Activated CD4-positive, alpha-beta T cell treated with anti-CD3 and anti-CD28 coated beads, Interleukin-2, amount 10 ng/mL, durations not matched to agents 7 days and 5 days (primary cell): ENCODE results near the gene MKS1. TPM values are rescaled to one million over a fixed set of nuclear protein-coding genes. Genes with fewer than 3 reads are reported as not detected.

Experiments used
- CTCF ChIA-PET: fragments of 350-600 bp; sonication (Branson Sonifier 250); formaldehyde crosslinking; loops from one replicate; lab custom pipeline; 2021; ENCODE audit warnings: antibody characterized with exemption; lab: Charles Lee
- POLR2A ChIA-PET: fragments of 350-600 bp; sonication (Branson Sonifier 250); formaldehyde crosslinking; loops from one replicate; lab custom pipeline; 2021; ENCODE audit warnings: antibody characterized with exemption; lab: Charles Lee
- DNase-seq: peaks from one replicate; pipeline ENCODE4 v3.0.0-alpha.2; 2020
- H3K27ac Mint-ChIP-seq: one replicate; pipeline ENCODE4 v1.8.0; 2021; ENCODE audit warnings: mild to moderate bottlenecking, moderate library complexity, mixed read lengths
- H3K27me3 Mint-ChIP-seq: one replicate; pipeline ENCODE4 v1.8.0; 2021; ENCODE audit warnings: mixed read lengths
- H3K36me3 Mint-ChIP-seq: one replicate; pipeline ENCODE4 v1.8.0; 2021; ENCODE audit warnings: low read depth, mixed read lengths
- H3K4me1 Mint-ChIP-seq: one replicate; pipeline ENCODE4 v1.8.0; 2021; ENCODE audit warnings: mixed read lengths
- H3K4me3 Mint-ChIP-seq: one replicate; pipeline ENCODE4 v1.8.0; 2021; ENCODE audit warnings: mild to moderate bottlenecking, moderate library complexity, mixed read lengths
- H3K9me3 Mint-ChIP-seq: one replicate; pipeline ENCODE4 v1.8.0; 2021; ENCODE audit warnings: mixed read lengths
- total RNA-seq, 2 experiments: library from RNA; stranded (reverse); gene quantifications; one replicate each; pipeline ENCODE4 v1.2.3, GENCODE V29; 2021

MKS1 gene
- total RNA-seq, result 10 to 100 TPM; 17.6 to 18.5 TPM

GRCh38 chr17:58219007-58219788, at the start of gene MKS1:
MKS1 (minus strand) TSS chr17:58219255; CDS start chr17:58219230, 25 bp downstream.
- H3K4me3 Mint-ChIP-seq, result peak within 1 kb of the TSS; percentile 92
- peak; percentile 95 for DNase-seq
- CTCF ChIA-PET, result interaction anchor here (0.7 to 3.4 kb wide), 10 partner anchors 9 to 198 kb away, joined by 3 to 16 read pairs (median 3); partner anchors contain the start of gene RNF43
- peak within 1 kb of the TSS; percentile 97 for H3K27ac Mint-ChIP-seq
- H3K36me3 Mint-ChIP-seq, result no peaks in the 10 kb centered on the region
- POLR2A ChIA-PET, result no interaction called here
- peaks cover 9% of the 10 kb centered on the region for H3K27me3 Mint-ChIP-seq
- peaks cover 26% of the 10 kb centered on the region for H3K4me1 Mint-ChIP-seq
- no peaks in the 10 kb centered on the region for H3K9me3 Mint-ChIP-seq

GRCh38 chr17:58268326-58268725, 49.3 kb upstream of the MKS1 start:
- Mint-ChIP-seq H3K27me3 (peaks cover 21% of the 10 kb centered on the region), H3K36me3 (no peaks in the 10 kb centered on the region), H3K4me1 (no peaks in the 10 kb centered on the region), H3K4me3 (no peak overlapping the region), H3K9me3 (no peaks in the 10 kb centered on the region), H3K27ac (no peak overlapping the region)
- POLR2A ChIA-PET, result no interaction called here
- no peak for DNase-seq
- CTCF ChIA-PET, result interaction anchor here (0.6 kb wide), 1 partner anchor 60 kb away, joined by 4 read pairs; no protein-coding TSS in a partner anchor

GRCh38 chr17:58267347-58268324, 48.6 kb upstream of the MKS1 start:
- CTCF ChIA-PET, result interaction anchor here (0.6 kb wide), 1 partner anchor 59 kb away, joined by 4 read pairs; no protein-coding TSS in a partner anchor
- H3K27me3 Mint-ChIP-seq, result peaks cover 27% of the 10 kb centered on the region
- no peak overlapping the region for H3K4me3 Mint-ChIP-seq
- POLR2A ChIA-PET, result no interaction called here
- DNase-seq, result no peak
- H3K9me3 Mint-ChIP-seq, result no peaks in the 10 kb centered on the region
- no peaks in the 10 kb centered on the region for H3K4me1 Mint-ChIP-seq
- no peak overlapping the region for H3K27ac Mint-ChIP-seq
- H3K36me3 Mint-ChIP-seq, result no peaks in the 10 kb centered on the region

GRCh38 chr17:58265902-58266875, 47.1 kb upstream of the MKS1 start:
- Mint-ChIP-seq H3K36me3 (no peaks in the 10 kb centered on the region), H3K4me3 (no peak overlapping the region), H3K4me1 (no peaks in the 10 kb centered on the region), H3K27ac (no peak overlapping the region), H3K27me3 (peaks cover 40% of the 10 kb centered on the region), H3K9me3 (no peaks in the 10 kb centered on the region)
- DNase-seq, result no peak
- CTCF ChIA-PET, result interaction anchor here (0.6 to 1.0 kb wide), 2 partner anchors 17 to 145 kb away, joined by 3 to 4 read pairs; no protein-coding TSS in a partner anchor
- POLR2A ChIA-PET, result no interaction called here

- Mint-ChIP-seq H3K9me3 (no peaks in the 10 kb centered on the region), H3K4me1 (no peaks in the 10 kb centered on the region), H3K27me3 (peaks cover 48% of the 10 kb centered on the region), H3K27ac (no peak overlapping the region), H3K4me3 (no peak overlapping the region), H3K36me3 (no peaks in the 10 kb centered on the region)
- ChIA-PET POLR2A (no interaction called here), CTCF (interaction anchor here (0.6 kb wide), 1 partner anchor 146 kb away, joined by 3 read pairs; no protein-coding TSS in a partner anchor)
- no peak for DNase-seq
Observed at GRCh38 chr17:58265271-58265670, 46.2 kb upstream of the MKS1 start.

GRCh38 chr17:58264407-58265103, 45.5 kb upstream of the MKS1 start:
- Mint-ChIP-seq H3K27ac (no peak overlapping the region), H3K27me3 (peaks cover 51% of the 10 kb centered on the region), H3K4me3 (no peak overlapping the region), H3K4me1 (no peaks in the 10 kb centered on the region), H3K9me3 (no peaks in the 10 kb centered on the region), H3K36me3 (no peaks in the 10 kb centered on the region)
- ChIA-PET CTCF (no interaction called here), POLR2A (no interaction called here)
- DNase-seq, result no peak

- no peaks in the 10 kb centered on the region for H3K4me1 Mint-ChIP-seq
- DNase-seq, result no peak
- CTCF ChIA-PET, result no interaction called here
- H3K4me3 Mint-ChIP-seq, result no peak overlapping the region
- POLR2A ChIA-PET, result interaction anchor here (0.6 kb wide), 1 partner anchor 68 kb away, joined by 3 read pairs; no protein-coding TSS in a partner anchor
- H3K27ac Mint-ChIP-seq, result no peak overlapping the region
- no peaks in the 10 kb centered on the region for H3K36me3 Mint-ChIP-seq
- H3K27me3 Mint-ChIP-seq, result peaks cover 57% of the 10 kb centered on the region
- H3K9me3 Mint-ChIP-seq, result no peaks in the 10 kb centered on the region
Observed at GRCh38 chr17:58263773-58264172, 44.7 kb upstream of the MKS1 start.

- ChIA-PET CTCF (no interaction called here), POLR2A (no interaction called here)
- DNase-seq, result no peak
- Mint-ChIP-seq H3K4me3 (no peak overlapping the region), H3K9me3 (no peaks in the 10 kb centered on the region), H3K27ac (no peak overlapping the region), H3K27me3 (peaks cover 72% of the 10 kb centered on the region), H3K36me3 (no peaks in the 10 kb centered on the region), H3K4me1 (no peaks in the 10 kb centered on the region)
Observed at GRCh38 chr17:58262149-58262548, 43.1 kb upstream of the MKS1 start.

GRCh38 chr17:58254803-58255202, 35.7 kb upstream of the MKS1 start:
- Mint-ChIP-seq H3K4me3 (no peak overlapping the region), H3K4me1 (peaks cover 4% of the 10 kb centered on the region), H3K9me3 (no peaks in the 10 kb centered on the region), H3K27me3 (peaks cover 53% of the 10 kb centered on the region), H3K27ac (no peak overlapping the region), H3K36me3 (no peaks in the 10 kb centered on the region)
- ChIA-PET POLR2A (no interaction called here), CTCF (no interaction called here)
- no peak for DNase-seq

- H3K27me3 Mint-ChIP-seq, result peaks cover 46% of the 10 kb centered on the region
- no peak overlapping the region for H3K4me3 Mint-ChIP-seq
Observed at GRCh38 chr17:58253082-58253481, 34.0 kb upstream of the MKS1 start.

GRCh38 chr17:58252141-58252540, 33.1 kb upstream of the MKS1 start:
- no peak for DNase-seq
- CTCF ChIA-PET, result no interaction called here

More at GRCh38 chr17:58253082-58253481, 34.0 kb upstream of the MKS1 start:
- Mint-ChIP-seq H3K9me3 (no peaks in the 10 kb centered on the region), H3K27ac (no peak overlapping the region), H3K4me1 (peaks cover 15% of the 10 kb centered on the region), H3K36me3 (no peaks in the 10 kb centered on the region)
- ChIA-PET POLR2A (interaction anchor here (0.6 kb wide), 1 partner anchor 262 kb away, joined by 3 read pairs; no protein-coding TSS in a partner anchor), CTCF (no interaction called here)
- no peak for DNase-seq

More at GRCh38 chr17:58252141-58252540, 33.1 kb upstream of the MKS1 start:
- no peak overlapping the region for H3K4me3 Mint-ChIP-seq
- H3K36me3 Mint-ChIP-seq, result no peaks in the 10 kb centered on the region
- POLR2A ChIA-PET, result no interaction called here
- no peaks in the 10 kb centered on the region for H3K9me3 Mint-ChIP-seq
- H3K4me1 Mint-ChIP-seq, result peaks cover 22% of the 10 kb centered on the region
- peaks cover 37% of the 10 kb centered on the region for H3K27me3 Mint-ChIP-seq
- H3K27ac Mint-ChIP-seq, result peak overlapping the region; percentile 16
